H1 (cell line): ENCODE results near the gene PPP1R13B. TPM values are rescaled to one million over a fixed set of nuclear protein-coding genes. Genes with fewer than 3 reads are reported as not detected.

ENCODE experiments used
- CTCF ChIA-PET: fragments of 300-600 bp; sonication (Branson Sonifier 250); formaldehyde crosslinking; loops from one replicate; lab custom pipeline; 2021; ENCODE audit not compliant: partially characterized antibody; lab: Charles Lee
- POLR2A ChIA-PET: fragments of 300-600 bp; sonication (Branson Sonifier 250); formaldehyde crosslinking; loops from one replicate; lab custom pipeline; 2021; ENCODE audit warnings: inconsistent platforms; ENCODE audit not compliant: partially characterized antibody; lab: Charles Lee
- DNase-seq, 2 experiments: peaks; one replicate each; pipeline versions ENCODE4 v3.0.0 to v3.0.0-alpha.2; 2010 to 2022; ENCODE audit warnings: low spot score in 2 of 2, low read depth in 1 of 2, mixed read lengths in 1 of 2
- FAIRE-seq: peaks from 2 replicates; lab custom pipeline; 2011; peaks lifted over from hg19 to GRCh38; lab: Jason Lieb, UNC
- H2AFZ ChIP-seq: 2 replicates; pipeline ENCODE4 v1.8.1; 2012; ENCODE audit warnings: low read length, inconsistent platforms
- H2AK5ac ChIP-seq: 2 replicates; pipeline ENCODE4 v1.6.1; 2013; ENCODE audit warnings: low read depth, low read length
- H2BK120ac ChIP-seq: replicated peaks from 2 replicates; pipeline ENCODE3; 2013; ENCODE audit warnings: low read depth, low read length, inconsistent platforms
- H2BK12ac ChIP-seq: 2 replicates; pipeline ENCODE4 v1.6.1; 2013; ENCODE audit warnings: low read depth, low read length
- H2BK15ac ChIP-seq: 2 replicates; pipeline ENCODE4 v1.6.1; 2013; ENCODE audit warnings: low read length
- H2BK20ac ChIP-seq: 2 replicates; pipeline ENCODE4 v1.6.1; 2013; ENCODE audit warnings: low read length
- H2BK5ac ChIP-seq: 2 replicates; pipeline ENCODE4 v1.6.1; 2013; ENCODE audit warnings: low read depth, low read length
- H3K14ac ChIP-seq: 2 replicates; pipeline ENCODE4 v1.6.1; 2013; ENCODE audit warnings: inconsistent platforms; ENCODE audit not compliant: insufficient read length
- H3K18ac ChIP-seq: 2 replicates; pipeline ENCODE4 v1.6.1; 2013; ENCODE audit warnings: low read length; ENCODE audit errors: extremely low read depth
- H3K23ac ChIP-seq: 2 replicates; pipeline ENCODE4 v1.6.1; 2013; ENCODE audit warnings: inconsistent platforms; ENCODE audit not compliant: insufficient read length
- H3K23me2 ChIP-seq: 2 replicates; pipeline ENCODE4 v1.6.1; 2013; ENCODE audit warnings: low read depth, low read length
- H3K27ac ChIP-seq: 2 replicates; pipeline ENCODE4 v1.6.1; 2011; ENCODE audit warnings: low read depth, low read length, inconsistent platforms
- H3K27me3 ChIP-seq, 4 experiments: replicated peaks in 1 of 4; 1 replicate in 1 of 4; 2 replicates in 3 of 4; pipeline versions ENCODE4 v1.6.1 to v1.8.1; 2011 to 2013; ENCODE audit warnings: low read length in 3 of 4, mild to moderate bottlenecking in 3 of 4, inconsistent platforms in 2 of 4, mixed read lengths in 2 of 4, moderate library complexity in 1 of 4; ENCODE audit not compliant: control insufficient read depth in 3 of 4, insufficient read depth in 3 of 4; ENCODE audit errors: extremely low read depth in 1 of 4
- H3K36me3 ChIP-seq, 4 experiments: 2 replicates each; pipeline versions ENCODE4 v1.6.1 to v1.8.1; 2011 to 2013; ENCODE audit warnings: mild to moderate bottlenecking in 4 of 4, low read length in 3 of 4, moderate library complexity in 2 of 4, control low read depth in 1 of 4, inconsistent platforms in 1 of 4; ENCODE audit not compliant: insufficient read depth in 4 of 4, control insufficient read depth in 2 of 4
- H3K4ac ChIP-seq: replicated peaks from 2 replicates; pipeline ENCODE3; 2013; ENCODE audit warnings: low read length, low read depth, mixed read lengths, inconsistent platforms; ENCODE audit not compliant: insufficient read length
- H3K4me1 ChIP-seq, 4 experiments: replicated peaks in 1 of 4; 1 replicate in 1 of 4; 2 replicates in 3 of 4; pipeline versions ENCODE4 v1.6.1 to v1.8.1; 2011 to 2013; ENCODE audit warnings: low read length in 3 of 4, inconsistent platforms in 2 of 4, mixed read lengths in 1 of 4; ENCODE audit not compliant: insufficient read depth in 4 of 4, control insufficient read depth in 3 of 4
- H3K4me2 ChIP-seq, 2 experiments: 2 replicates each; pipeline versions ENCODE4 v1.6.1 to v1.8.1; 2011 to 2013; ENCODE audit warnings: low read depth in 2 of 2, low read length in 2 of 2, control low read depth in 1 of 2, inconsistent platforms in 1 of 2, mild to moderate bottlenecking in 1 of 2; ENCODE audit not compliant: insufficient read depth in 1 of 2
- H3K4me3 ChIP-seq, 4 experiments: fragments of 200-600, 300-600 bp in 1 of 4; sonication (generic), shearing (Covaris generic), sonication (Bioruptor Twin) in 1 of 4; 2 replicates each; pipeline versions ENCODE4 v1.5.1 to v1.8.1; 2011 to 2016; ENCODE audit warnings: low read length in 4 of 4, low read depth in 3 of 4, control low read depth in 2 of 4, inconsistent platforms in 2 of 4, mild to moderate bottlenecking in 2 of 4, mixed read lengths in 1 of 4, moderate library complexity in 1 of 4; ENCODE audit not compliant: insufficient read depth in 2 of 4; ENCODE audit errors: extremely low read depth in 1 of 4
- H3K56ac ChIP-seq: replicated peaks from 2 replicates; pipeline ENCODE3; 2013; ENCODE audit warnings: low read depth, mild to moderate bottlenecking, mixed read lengths, low read length, inconsistent platforms; ENCODE audit not compliant: insufficient read length
- H3K79me1 ChIP-seq: 2 replicates; pipeline ENCODE4 v1.6.1; 2013; ENCODE audit warnings: low read depth, low read length, control low read depth
- H3K79me2 ChIP-seq, 2 experiments: 2 replicates each; pipeline versions ENCODE4 v1.6.1 to v1.8.1; 2012 to 2013; ENCODE audit warnings: low read length in 2 of 2, mild to moderate bottlenecking in 2 of 2, inconsistent platforms in 1 of 2; ENCODE audit not compliant: insufficient read depth in 2 of 2, control insufficient read depth in 1 of 2
- H3K9ac ChIP-seq, 4 experiments: replicated peaks in 1 of 4; 1 replicate in 1 of 4; 2 replicates in 3 of 4; pipeline versions ENCODE4 v1.6.1 to v1.8.1; 2011 to 2013; ENCODE audit warnings: low read depth in 3 of 4, low read length in 3 of 4, control low read depth in 2 of 4, mild to moderate bottlenecking in 2 of 4, moderate library complexity in 2 of 4, inconsistent platforms in 1 of 4; ENCODE audit errors: extremely low read depth in 1 of 4
- H3K9me3 ChIP-seq, 2 experiments: 2 replicates each; pipeline versions ENCODE4 v1.6.1 to v1.8.1; 2012 to 2013; ENCODE audit warnings: mild to moderate bottlenecking in 2 of 2, moderate library complexity in 2 of 2, control low read depth in 1 of 2, inconsistent platforms in 1 of 2, low read depth in 1 of 2, low read length in 1 of 2, mixed read lengths in 1 of 2; ENCODE audit not compliant: insufficient read depth in 2 of 2
- H4K20me1 ChIP-seq, 2 experiments: replicated peaks in 1 of 2; 2 replicates each; pipeline versions ENCODE3 to v1.8.1; 2011 to 2013; ENCODE audit warnings: inconsistent platforms in 2 of 2, low read length in 2 of 2, mild to moderate bottlenecking in 1 of 2; ENCODE audit not compliant: insufficient read depth in 2 of 2, control insufficient read depth in 1 of 2
- H4K5ac ChIP-seq: 2 replicates; pipeline ENCODE4 v1.6.1; 2013; ENCODE audit warnings: low read length, low read depth, mixed read lengths, inconsistent platforms; ENCODE audit not compliant: insufficient read length
- H4K8ac ChIP-seq: 2 replicates; pipeline ENCODE4 v1.8.0; 2013; ENCODE audit warnings: mild to moderate bottlenecking, moderate library complexity, low read length, inconsistent platforms; ENCODE audit not compliant: insufficient read depth; ENCODE audit errors: extremely low read depth
- H4K91ac ChIP-seq: replicated peaks from 2 replicates; pipeline ENCODE3; 2013; ENCODE audit warnings: low read length, mixed read lengths, inconsistent platforms; ENCODE audit not compliant: insufficient read length
- ASH2L ChIP-seq: fragments of 200-600, 300-600 bp; sonication (generic); IDR thresholded peaks from one replicate; pipeline ENCODE4 v1.7.1; 2017; ENCODE audit warnings: low read length
- E2F6 ChIP-seq: IDR thresholded peaks from 2 replicates; pipeline ENCODE4 v1.6.1; 2012; ENCODE audit warnings: inconsistent platforms
- EP300 ChIP-seq, 2 experiments: IDR thresholded peaks; 1 replicate in 1 of 2; 2 replicates in 1 of 2; pipeline ENCODE4 v1.6.1; 2011 to 2012; ENCODE audit warnings: low read depth in 2 of 2, low read length in 2 of 2, mild to moderate bottlenecking in 2 of 2, borderline replicate concordance in 1 of 2, inconsistent platforms in 1 of 2, moderate library complexity in 1 of 2
- GABPA ChIP-seq: IDR thresholded peaks from 2 replicates; pipeline ENCODE4 v1.6.1; 2011; ENCODE audit warnings: mild to moderate bottlenecking, low read length, moderate library complexity, borderline replicate concordance; ENCODE audit not compliant: insufficient read depth
- HDAC6 ChIP-seq: IDR thresholded peaks from one replicate; pipeline ENCODE4 v1.7.1; 2012; ENCODE audit warnings: low read depth, mild to moderate bottlenecking, inconsistent platforms, low read length, moderate library complexity
- KDM4A ChIP-seq: IDR thresholded peaks from one replicate; pipeline ENCODE4 v1.7.1; 2012; ENCODE audit warnings: low read depth, mild to moderate bottlenecking, moderate library complexity, low read length, inconsistent platforms; ENCODE audit not compliant: severe bottlenecking
- RFX5 ChIP-seq: IDR thresholded peaks from 2 replicates; pipeline ENCODE4 v1.6.1; 2011; ENCODE audit warnings: low read depth, low read length, improper control_type of control experiment, borderline replicate concordance
- SP1 ChIP-seq: IDR thresholded peaks from 2 replicates; pipeline ENCODE4 v1.6.1; 2011; ENCODE audit warnings: low read depth, low read length
- SP4 ChIP-seq: IDR thresholded peaks from 2 replicates; pipeline ENCODE4 v1.6.1; 2012; ENCODE audit warnings: low read length, inconsistent platforms
- TBP ChIP-seq: IDR thresholded peaks from 2 replicates; pipeline ENCODE4 v1.6.1; 2011; ENCODE audit warnings: low read depth, low read length, improper control_type of control experiment
- WGBS, 2 experiments: shearing (Covaris generic) in 1 of 2; methylation state at CpG; one replicate each; pipeline versions ENCODE4 v1.1.6 to v1.1.7; 2013 to 2015; ENCODE audit warnings: low lambda C conversion rate in 2 of 2, mixed read lengths in 2 of 2, inconsistent platforms in 1 of 2, low coverage in 1 of 2, missing lambda C conversion rate in 1 of 2; ENCODE audit not compliant: insufficient replicate concordance in 2 of 2, insufficient coverage in 1 of 2, insufficient read length in 1 of 2; ENCODE audit errors: extremely low coverage in 1 of 2, missing lambda C conversion rate in 1 of 2; 5-methylcytosine and 5-hydroxymethylcytosine counted together
- polyA plus RNA-seq, 7 experiments: library from polyadenylated mRNA; depleted of rRNA in 3 of 7; stranded (reverse) in 5 of 7; unstranded in 2 of 7; fragments of >200 nt in 5 of 7; fragments of 200-250 nt in 2 of 7; gene quantifications; 1 replicate in 5 of 7; 2 replicates in 1 of 7; 4 replicates in 1 of 7; pipeline versions ENCODE4 v1.2.1 to v1.2.3, GENCODE V29; 2011 to 2013; ENCODE audit warnings: missing spikeins in 2 of 7, mixed read lengths in 2 of 7
- total RNA-seq: library from RNA; stranded (reverse); fragmentation: NEBNext Ultra II Directional; extraction: Animal tissue kit (Norgen Biotek cat#: 25700); gene quantifications from 2 replicates; pipeline ENCODE4 v1.2.1, GENCODE V29; 2021

Gene PPP1R13B
- total and polyA plus RNA-seq, 2 of the 8 experiments (the other 6 are each of a cell fraction or from before 2014, with no cell fraction given): 2.6 to 8.9 TPM

- Histone ChIP-seq H3K4me1 (peaks cover 4 to 14% (median 9%) of the 10 kb centered on the region in 4 experiments), H3K79me1 (no peaks in the 10 kb centered on the region), H3K4ac (peak overlapping the region; percentile 53), H3K23ac (no peak overlapping the region), H2BK12ac (peak overlapping the region; percentile 68; the same call in 1 of the 2 replicates), H3K27me3 (no peaks in the 10 kb centered on the region; a peak in 1 of 7 replicates), H4K5ac (peak overlapping the region; percentile 25), H3K4me3 (peak overlapping the region; percentile 21 to 52 (median 29)), H3K4me2 (peak overlapping the region; percentile 57 to 61), H4K8ac (peak overlapping the region; percentile 45), H2BK15ac (peak overlapping the region; percentile 72; the same call in 1 of the 2 replicates), H3K23me2 (peaks cover 9% of the 10 kb centered on the region; the same call in 1 of the 2 replicates), H3K14ac (no peak overlapping the region), H3K36me3 (no peaks in the 10 kb centered on the region), H3K9me3 (no peaks in the 10 kb centered on the region), H3K79me2 (no peaks in the 10 kb centered on the region), H2AK5ac (no peak overlapping the region), H2BK5ac (peak overlapping the region; percentile 88; the same call in 1 of the 2 replicates), H2AFZ (0 out of 2 replicates have a peak overlapping the region, but pooled peaks have one; percentile 18), H4K91ac (peak overlapping the region; percentile 93), H2BK20ac (no peak overlapping the region), H3K27ac (no peak overlapping the region), H3K18ac (peak overlapping the region; percentile 87), H3K56ac (peak overlapping the region; percentile 24), H2BK120ac (peak overlapping the region; percentile 59), H4K20me1 (no peaks in the 10 kb centered on the region), H3K9ac (no peak overlapping the region)
- DNase-seq: peak in 1 of 2 experiments; percentile 90
- WGBS, 2 experiments: 37% methylated on average over 33 of the region's 53 CpGs; no CpG with 5 or more reads in 1 of the 2 experiments
- no peak for FAIRE-seq
- ChIA-PET POLR2A (interaction anchor here (0.7 to 1.3 kb wide), 4 partner anchors 9 to 39 kb away, joined by 3 to 5 read pairs (median 4); no protein-coding TSS in a partner anchor), CTCF (interaction anchor here (1.1 to 1.2 kb wide), 4 partner anchors 29 to 62 kb away, joined by 3 to 5 read pairs (median 4); no protein-coding TSS in a partner anchor)
- no peak for TF ChIP-seq HDAC6
- TF ChIP-seq RFX5: no peak
- TF ChIP-seq ASH2L: peak; percentile 28
- TF ChIP-seq EP300 (IDR thresholded peaks at IDR 0.05; ENCODE audit: borderline replicate concordance in 1 of 2, low read depth in 2 of 2, low read length in 2 of 2): no peak
- TF ChIP-seq E2F6: peak; percentile 19; the same call in 1 of the 2 replicates
- peak; percentile 45; the same call in 1 of the 2 replicates for TF ChIP-seq GABPA
- peak; percentile 83; the same call in 1 of the 2 replicates for TF ChIP-seq SP4
- TF ChIP-seq TBP: peak; percentile 38; the same call in 1 of the 2 replicates
- peak; percentile 42 for TF ChIP-seq KDM4A
- peak; percentile 73 for TF ChIP-seq SP1
These were observed 24.5 kb upstream of the PPP1R13B start for GRCh38 chr14:103871596-103872480.
